Fibroblast of villous mesenchyme (primary cell): Measurements from ENCODE around the gene TMEM237. TPM values are rescaled to one million over a fixed set of nuclear protein-coding genes. Genes with fewer than 3 reads are reported as not detected.
A peak's percentile ranks its signal among the peaks of the same experiment; 100 is the strongest.

ENCODE experiments used
- DNase-seq: peaks from one replicate; pipeline ENCODE4 v3.0.0-alpha.2; 2010; ENCODE audit warnings: low read depth
- H3K4me3 ChIP-seq: 2 replicates; pipeline ENCODE4 v1.5.1; 2011; ENCODE audit warnings: low read depth, mild to moderate bottlenecking, low read length
- total RNA-seq: library from RNA; depleted of rRNA; stranded (reverse); fragments of >200 nt; gene quantifications from 2 replicates; pipeline ENCODE4 v1.2.3, GENCODE V29; 2012
- TF ChIP-seq, protein P1 (sequence below): IDR thresholded peaks from 2 replicates; pipeline ENCODE4 v1.5.1; 2012; ENCODE audit warnings: low read depth, mild to moderate bottlenecking, low read length; ENCODE audit not compliant: insufficient read depth

The TMEM237 gene
- total RNA-seq, 1 donor, result 76.9 TPM

DNA sequence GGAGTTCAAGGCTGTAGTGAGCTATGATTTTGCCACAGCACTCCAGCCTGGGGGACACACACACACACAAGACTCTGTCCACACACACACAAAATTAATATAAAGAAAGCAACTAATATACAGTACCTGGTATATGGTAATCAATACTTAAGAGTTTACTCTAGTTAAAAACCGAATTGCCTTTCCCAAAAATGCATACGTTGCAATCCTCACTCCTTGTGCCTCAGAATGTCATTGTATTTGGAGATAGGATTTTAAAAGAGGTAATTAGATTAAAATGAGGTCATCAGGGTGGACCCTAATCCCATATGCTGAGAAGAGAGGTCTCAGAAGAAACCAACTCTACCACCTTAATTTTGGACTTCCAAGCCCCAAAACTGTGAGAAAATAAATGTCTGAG lies 35.7 kb downstream of the TMEM237 start:
- no peak overlapping the region for H3K4me3 ChIP-seq
- TF ChIP-seq, protein P1, sequence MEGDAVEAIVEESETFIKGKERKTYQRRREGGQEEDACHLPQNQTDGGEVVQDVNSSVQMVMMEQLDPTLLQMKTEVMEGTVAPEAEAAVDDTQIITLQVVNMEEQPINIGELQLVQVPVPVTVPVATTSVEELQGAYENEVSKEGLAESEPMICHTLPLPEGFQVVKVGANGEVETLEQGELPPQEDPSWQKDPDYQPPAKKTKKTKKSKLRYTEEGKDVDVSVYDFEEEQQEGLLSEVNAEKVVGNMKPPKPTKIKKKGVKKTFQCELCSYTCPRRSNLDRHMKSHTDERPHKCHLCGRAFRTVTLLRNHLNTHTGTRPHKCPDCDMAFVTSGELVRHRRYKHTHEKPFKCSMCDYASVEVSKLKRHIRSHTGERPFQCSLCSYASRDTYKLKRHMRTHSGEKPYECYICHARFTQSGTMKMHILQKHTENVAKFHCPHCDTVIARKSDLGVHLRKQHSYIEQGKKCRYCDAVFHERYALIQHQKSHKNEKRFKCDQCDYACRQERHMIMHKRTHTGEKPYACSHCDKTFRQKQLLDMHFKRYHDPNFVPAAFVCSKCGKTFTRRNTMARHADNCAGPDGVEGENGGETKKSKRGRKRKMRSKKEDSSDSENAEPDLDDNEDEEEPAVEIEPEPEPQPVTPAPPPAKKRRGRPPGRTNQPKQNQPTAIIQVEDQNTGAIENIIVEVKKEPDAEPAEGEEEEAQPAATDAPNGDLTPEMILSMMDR, result no peak
- DNase-seq, result no peak

DNA sequence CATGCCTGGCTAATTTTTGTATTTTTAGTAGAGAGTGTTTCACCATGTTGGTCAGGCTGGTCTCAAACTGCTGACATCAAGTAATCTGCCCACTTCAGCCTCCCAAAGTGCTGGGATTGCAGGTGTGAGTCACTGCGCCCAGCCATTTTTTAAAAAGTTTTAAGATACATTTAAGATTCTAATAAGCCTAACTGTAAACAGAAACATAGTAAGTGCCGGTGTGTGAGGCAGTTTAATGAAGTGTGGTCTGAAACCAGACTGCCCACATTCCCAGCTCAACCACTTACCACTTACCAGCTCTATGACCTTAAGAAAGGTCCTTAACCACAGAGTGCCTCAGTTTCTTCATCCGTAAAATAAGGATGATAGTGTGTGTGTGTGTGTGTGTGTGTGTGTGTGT lies 42.4 kb downstream of the TMEM237 start:
- DNase-seq, result peak; percentile 85
- TF ChIP-seq, protein P1, result no peak
- H3K4me3 ChIP-seq, result no peak overlapping the region

DNA sequence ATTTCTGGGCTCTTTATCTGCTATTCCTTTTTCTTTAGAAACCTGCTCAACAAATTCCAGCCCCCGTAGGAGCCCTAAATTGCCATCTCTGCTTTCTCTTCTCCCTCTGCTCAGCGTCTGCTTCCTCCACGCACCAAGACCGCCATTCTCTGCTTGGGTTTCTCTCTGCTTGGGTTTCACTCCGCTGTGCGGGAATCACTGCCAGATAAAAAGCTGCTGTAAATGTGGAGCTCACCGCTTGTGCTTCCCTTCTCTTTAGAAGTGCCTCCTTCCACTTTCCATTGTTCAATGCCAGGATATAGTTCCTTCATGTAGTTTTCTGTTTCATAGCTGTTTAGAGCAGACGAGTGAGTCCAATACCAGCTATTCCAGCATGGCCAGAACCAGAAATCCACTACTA lies 45.9 kb downstream of the TMEM237 start:
- DNase-seq, result no peak
- TF ChIP-seq, protein P1, result no peak

DNA sequence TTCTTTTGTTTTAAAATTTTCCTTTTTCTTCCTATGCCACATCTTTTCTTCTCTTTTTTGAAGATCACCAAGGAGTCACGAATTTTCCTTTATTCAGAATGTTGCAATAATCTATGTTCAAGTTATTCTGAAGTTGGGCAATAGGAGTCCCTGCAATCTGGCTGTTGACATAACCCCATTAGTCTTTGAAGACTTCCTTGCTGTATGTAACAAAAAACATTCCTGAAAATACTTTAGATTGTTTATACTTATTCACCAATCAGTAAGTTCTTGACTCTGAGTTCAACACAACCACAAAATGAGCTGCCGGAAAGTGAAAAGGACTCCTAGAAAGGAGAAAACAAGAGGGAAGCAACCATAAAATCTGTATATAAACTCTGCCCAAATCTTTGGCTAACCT lies 62.8 kb downstream of the TMEM237 start:
- no peak overlapping the region for H3K4me3 ChIP-seq
- peak; percentile 96 for DNase-seq
- TF ChIP-seq, protein P1, result no peak

More for the DNA sequence above, 45.9 kb downstream of the TMEM237 start:
- H3K4me3 ChIP-seq, result no peak overlapping the region

DNA sequence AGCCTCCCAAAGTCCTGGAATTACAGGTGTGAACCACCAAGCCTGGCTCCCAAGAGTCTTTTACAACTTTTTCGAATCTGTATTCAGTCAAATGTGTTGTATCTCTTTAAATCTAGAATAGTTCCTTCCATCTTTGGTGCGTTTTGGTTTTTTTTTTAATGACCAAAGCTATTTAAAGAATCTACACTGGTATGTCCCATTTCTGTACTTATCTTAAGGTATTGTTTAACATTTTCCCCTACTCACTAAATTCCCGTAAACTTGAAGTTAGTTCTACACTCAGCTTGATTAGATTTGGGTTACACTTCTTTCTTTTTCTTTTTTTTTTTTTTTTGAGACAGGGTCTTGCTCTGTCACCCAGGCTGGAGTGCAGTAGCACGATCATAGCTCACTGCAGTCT lies 63.8 kb downstream of the TMEM237 start:
- H3K4me3 ChIP-seq, result no peak overlapping the region
- DNase-seq, result peak; percentile 29
- TF ChIP-seq, protein P1, result no peak

DNA sequence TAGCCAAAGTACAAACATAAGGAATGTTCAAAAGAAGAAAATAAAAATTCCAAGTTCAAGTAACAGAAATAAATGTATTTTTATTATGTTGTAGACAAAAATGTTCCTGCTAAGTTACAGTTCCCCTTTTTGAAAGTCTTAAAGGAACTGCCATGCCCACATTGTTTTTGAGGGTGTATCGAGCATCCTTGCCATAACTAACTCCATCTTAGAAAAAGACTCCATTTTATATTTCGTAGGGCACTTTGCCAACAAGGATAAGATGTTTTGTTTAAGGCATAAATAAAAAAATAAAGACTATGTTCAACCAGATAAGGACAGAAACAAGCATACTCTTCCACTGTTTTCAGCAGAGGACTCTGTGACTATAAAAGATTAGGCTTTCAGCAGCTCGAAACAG lies 67.3 kb downstream of the TMEM237 start:
- H3K4me3 ChIP-seq, result no peak overlapping the region
- TF ChIP-seq, protein P1, result no peak
- DNase-seq, result no peak

DNA sequence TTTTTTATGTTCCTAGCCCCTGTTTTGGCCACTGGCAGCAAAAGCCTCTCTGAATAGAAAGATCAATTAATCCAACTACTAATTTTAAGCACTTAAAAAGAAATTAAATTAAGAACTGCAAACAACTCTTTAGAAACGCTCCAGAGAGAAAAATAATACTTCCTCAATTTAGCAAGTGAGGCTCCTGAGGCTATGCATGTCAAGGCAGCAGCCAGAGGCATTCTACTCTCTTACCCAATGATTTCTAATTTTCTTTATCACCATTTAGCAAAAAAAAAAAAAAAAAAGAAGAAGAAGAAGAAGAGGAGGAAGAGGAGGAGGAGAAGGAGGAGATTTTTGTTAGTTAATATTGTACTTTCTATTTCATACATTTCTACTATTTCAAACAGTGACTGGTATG lies 68.5 kb downstream of the TMEM237 start:
- H3K4me3 ChIP-seq, result no peak overlapping the region
- DNase-seq, result no peak
- TF ChIP-seq, protein P1, result no peak
